PC-9 (cell line): ENCODE data around the gene LDLRAD2. TPM values are rescaled to one million over a fixed set of nuclear protein-coding genes. Genes with fewer than 3 reads are reported as not detected.
"Not testable (repeated sequence)": the region's sequence is repeated elsewhere in the genome, so short reads cannot be mapped to it uniquely, and the experiment has no call there.

Source experiments
- BruUV-seq: library from RNA; stranded (reverse); fragments of 400-500 nt; replicated peaks from 2 replicates; lab custom pipeline; 2021; lab: Mats Ljungman, UMichigan
- CTCF ChIA-PET: fragments of 300-600 bp; sonication (Branson Sonifier 250); formaldehyde crosslinking; loops from one replicate; lab custom pipeline; 2022; ENCODE audit warnings: antibody characterized with exemption; lab: Charles Lee
- POLR2A ChIA-PET: fragments of 300-600 bp; sonication (Branson Sonifier 250); formaldehyde crosslinking; loops from one replicate; lab custom pipeline; 2022; ENCODE audit warnings: antibody characterized with exemption; ENCODE audit not compliant: unreplicated experiment; lab: Charles Lee
- DNase-seq, 2 experiments: peaks; one replicate each; pipeline versions ENCODE4 v3.0.0 to v3.0.0-alpha.2; 2015 to 2022; ENCODE audit warnings: mixed read lengths in 1 of 2
- H2AFZ ChIP-seq: fragments of 200-600 bp; sonication (generic); 2 replicates; pipeline ENCODE4 v1.8.1; 2017; ENCODE audit warnings: antibody characterized with exemption
- H3F3A ChIP-seq: fragments of 200-600 bp; sonication (generic); 2 replicates; pipeline ENCODE4 v1.8.1; 2017; ENCODE audit warnings: antibody characterized with exemption, mild to moderate bottlenecking, low read depth; ENCODE audit not compliant: insufficient read depth
- H3K27ac ChIP-seq: fragments of 200-600 bp; sonication (generic); 2 replicates; pipeline ENCODE4 v1.6.1; 2016; ENCODE audit warnings: mixed run types
- H3K27me3 ChIP-seq: fragments of 200-600 bp; sonication (generic); 2 replicates; pipeline ENCODE4 v1.6.1; 2016; ENCODE audit warnings: low read depth, mixed run types; ENCODE audit not compliant: insufficient read depth
- H3K36me3 ChIP-seq: fragments of 200-600 bp; sonication (generic); 2 replicates; pipeline ENCODE4 v1.6.1; 2016; ENCODE audit warnings: low read depth, mixed run types
- H3K4me1 ChIP-seq: fragments of 200-600 bp; sonication (generic); replicated peaks from 2 replicates; pipeline ENCODE4 v1.6.1; 2016; ENCODE audit warnings: mixed run types; ENCODE audit not compliant: insufficient read depth
- H3K4me2 ChIP-seq: fragments of 200-600 bp; sonication (generic); 2 replicates; pipeline ENCODE4 v1.6.1; 2017; ENCODE audit warnings: mixed run types
- H3K4me3 ChIP-seq: fragments of 200-600 bp; sonication (generic); 2 replicates; pipeline ENCODE4 v1.6.1; 2016; ENCODE audit warnings: mixed run types
- H3K79me2 ChIP-seq: fragments of 200-600 bp; sonication (generic); 2 replicates; pipeline ENCODE4 v1.6.1; 2017; ENCODE audit warnings: low read depth, mixed run types
- H3K9me2 ChIP-seq: fragments of 200-600 bp; sonication (generic); 2 replicates; pipeline ENCODE4 v1.8.1; 2017; ENCODE audit warnings: mild to moderate bottlenecking; ENCODE audit not compliant: insufficient read depth
- H3K9me3 ChIP-seq: fragments of 200-600 bp; sonication (generic); 2 replicates; pipeline ENCODE4 v1.8.1; 2016; ENCODE audit warnings: low read depth; ENCODE audit not compliant: insufficient read depth
- H4K20me1 ChIP-seq: fragments of 200-600 bp; sonication (generic); 2 replicates; pipeline ENCODE4 v1.8.1; 2017; ENCODE audit not compliant: insufficient read depth
- CTCF ChIP-seq: fragments of 200-600 bp; sonication (generic); conservative IDR thresholded peaks from 2 replicates; pipeline ENCODE4 v1.6.1; 2017; ENCODE audit warnings: mixed run types, antibody characterized with exemption, mild to moderate bottlenecking, moderate library complexity
- EZH2 ChIP-seq: fragments of 200-600 bp; sonication (generic); IDR thresholded peaks from 2 replicates; pipeline ENCODE4 v1.8.0; 2017; ENCODE audit warnings: antibody characterized with exemption, low read depth
- intact Hi-C: fragments of 100-400 bp; cut with micrococcal nuclease; formaldehyde crosslinking; loops from one replicate; pipeline ENCODE4 v1.10.0; 2022; ENCODE audit not compliant: unreplicated experiment
- total RNA-seq: library from RNA; stranded (reverse); gene quantifications from 2 replicates; pipeline ENCODE4 v1.2.3, GENCODE V29; 2021

LDLRAD2 gene
- total RNA-seq, 1 experiment from 2014 or later: not detected

- no TSS peak for BruUV-seq
- H2AFZ ChIP-seq: no peak overlapping the region
- ChIA-PET CTCF (no interaction called here), POLR2A (no interaction called here)
- H3K4me1 ChIP-seq: no peaks in the 10 kb centered on the region
- no peak overlapping the region for H3K4me3 ChIP-seq
- no peaks in the 10 kb centered on the region for H3K79me2 ChIP-seq
- intact Hi-C loops: no loop called here
- no peak for TF ChIP-seq CTCF
- TF ChIP-seq EZH2: no peak
- DNase-seq: no peak
- H3K9me3 ChIP-seq: no peaks in the 10 kb centered on the region
- H4K20me1 ChIP-seq: no peaks in the 10 kb centered on the region
- H3F3A ChIP-seq: no peaks in the 10 kb centered on the region
- no peaks in the 10 kb centered on the region for H3K36me3 ChIP-seq
- no peaks in the 10 kb centered on the region for H3K9me2 ChIP-seq
- no peak overlapping the region for H3K27ac ChIP-seq
- no peaks in the 10 kb centered on the region for H3K27me3 ChIP-seq
- H3K4me2 ChIP-seq: no peak overlapping the region
These were observed 12.1 kb downstream of the LDLRAD2 start for GRCh38 chr1:21823980-21824702.

GRCh38 chr1:21824926-21825325 lies 12.9 kb downstream of the LDLRAD2 start:
- no TSS peak for BruUV-seq
- Histone ChIP-seq H3K79me2 (no peaks in the 10 kb centered on the region), H4K20me1 (no peaks in the 10 kb centered on the region), H2AFZ (no peak overlapping the region), H3K27me3 (no peaks in the 10 kb centered on the region), H3K9me2 (no peaks in the 10 kb centered on the region), H3K4me1 (no peaks in the 10 kb centered on the region), H3F3A (no peaks in the 10 kb centered on the region), H3K4me3 (no peak overlapping the region), H3K9me3 (no peaks in the 10 kb centered on the region), H3K36me3 (no peaks in the 10 kb centered on the region), H3K27ac (no peak overlapping the region), H3K4me2 (no peak overlapping the region)
- DNase-seq: no peak
- POLR2A ChIA-PET: no interaction called here
- intact Hi-C loops: no loop called here
- CTCF ChIA-PET: no interaction called here
- TF ChIP-seq CTCF (no peak), EZH2 (no peak)

- TF ChIP-seq CTCF: no peak
- TF ChIP-seq EZH2: no peak
- Histone ChIP-seq H3F3A (no peaks in the 10 kb centered on the region), H3K4me2 (no peak overlapping the region), H3K4me1 (no peaks in the 10 kb centered on the region), H3K27ac (no peak overlapping the region), H2AFZ (no peak overlapping the region), H3K9me2 (no peaks in the 10 kb centered on the region), H3K4me3 (no peak overlapping the region), H3K9me3 (no peaks in the 10 kb centered on the region), H3K79me2 (no peaks in the 10 kb centered on the region), H3K36me3 (no peaks in the 10 kb centered on the region), H4K20me1 (no peaks in the 10 kb centered on the region), H3K27me3 (no peaks in the 10 kb centered on the region)
- CTCF ChIA-PET: no interaction called here
- POLR2A ChIA-PET: no interaction called here
- intact Hi-C loops: no loop called here
- no TSS peak for BruUV-seq
- no peak for DNase-seq
These were observed 13.3 kb downstream of the LDLRAD2 start for GRCh38 chr1:21825393-21825792.

- intact Hi-C loops, H3K4me1 ChIP-seq, H4K20me1 ChIP-seq, H2AFZ ChIP-seq, H3K79me2 ChIP-seq, H3K27ac ChIP-seq, H3K9me2 ChIP-seq, BruUV-seq, H3K4me3 ChIP-seq, H3K9me3 ChIP-seq, H3K36me3 ChIP-seq, H3F3A ChIP-seq, H3K27me3 ChIP-seq, DNase-seq, CTCF ChIA-PET, H3K4me2 ChIP-seq, POLR2A ChIA-PET: not testable (repeated sequence)
These were observed 14.6 kb downstream of the LDLRAD2 start for GRCh38 chr1:21826694-21827093.
